Measurements from ENCODE around the gene ASB13.

Gene ASB13

GRCh38 chr10:5615316-5615715, 51.1 kb downstream of the ASB13 start:
- no peak for TF ChIP-seq CTCF (IDR thresholded peaks at IDR 0.05; ENCODE audit: control extremely low read depth, extremely low read depth, low read depth, missing control alignments)
- DNase-seq (ENCODE audit: extremely low spot score): no peak
- POLR2A ChIA-PET: no interaction called here
- CTCF ChIA-PET: interaction anchor here (2.2 to 3.1 kb wide), 2 partner anchors 14 to 173 kb away, joined by 12 to 16 read pairs; no protein-coding TSS in a partner anchor

GRCh38 chr10:5614155-5614721, 52.2 kb downstream of the ASB13 start:
- no peak for DNase-seq (ENCODE audit: extremely low spot score)
- CTCF ChIA-PET: interaction anchor here (0.8 to 3.1 kb wide), 4 partner anchors 9 to 172 kb away, joined by 3 to 16 read pairs (median 12); no protein-coding TSS in a partner anchor
- no peak for TF ChIP-seq CTCF (IDR thresholded peaks at IDR 0.05; ENCODE audit: control extremely low read depth, extremely low read depth, low read depth, missing control alignments)
- POLR2A ChIA-PET: no interaction called here

GRCh38 chr10:5613481-5614154, 52.8 kb downstream of the ASB13 start:
- no peak for DNase-seq (ENCODE audit: extremely low spot score)
- no peak for TF ChIP-seq CTCF (IDR thresholded peaks at IDR 0.05; ENCODE audit: control extremely low read depth, extremely low read depth, low read depth, missing control alignments)
- CTCF ChIA-PET: interaction anchor here (0.8 to 2.7 kb wide), 3 partner anchors 9 to 16 kb away, joined by 3 to 11 read pairs (median 3); no protein-coding TSS in a partner anchor
- POLR2A ChIA-PET: no interaction called here

- POLR2A ChIA-PET: interaction anchor here (0.7 kb wide), 1 partner anchor 67 kb away, joined by 3 read pairs; no protein-coding TSS in a partner anchor
- CTCF ChIA-PET: interaction anchor here (0.9 to 2.7 kb wide), 2 partner anchors 9 to 11 kb away, joined by 3 to 11 read pairs; no protein-coding TSS in a partner anchor
- DNase-seq (ENCODE audit: extremely low spot score): no peak
- no peak for TF ChIP-seq CTCF (IDR thresholded peaks at IDR 0.05; ENCODE audit: control extremely low read depth, extremely low read depth, low read depth, missing control alignments)
These were observed 54.3 kb downstream of the ASB13 start for GRCh38 chr10:5611899-5612680.

- no peak for DNase-seq (ENCODE audit: extremely low spot score)
- POLR2A ChIA-PET: interaction anchor here (0.6 kb wide), 1 partner anchor 1027 kb away, joined by 3 read pairs; no protein-coding TSS in a partner anchor
- TF ChIP-seq CTCF (IDR thresholded peaks at IDR 0.05; ENCODE audit: control extremely low read depth, extremely low read depth, low read depth, missing control alignments): no peak
- CTCF ChIA-PET: interaction anchor here (3.7 kb wide), 1 partner anchor 13 kb away, joined by 13 read pairs; no protein-coding TSS in a partner anchor
These were observed 56.3 kb downstream of the ASB13 start for GRCh38 chr10:5609952-5610616.
